Glomerular endothelial cell (primary cell): Measurements from ENCODE around the gene SSR2. TPM values are rescaled to one million over a fixed set of nuclear protein-coding genes. Genes with fewer than 3 reads are reported as not detected.

Source experiments
- DNase-seq: peaks from one replicate; pipeline ENCODE4 v3.0.0-alpha.2; 2011; ENCODE audit warnings: low read depth, low spot score; ENCODE audit errors: extremely low read depth
- total RNA-seq: library from RNA; depleted of rRNA; stranded (reverse); fragments of >200 nt; gene quantifications from 2 replicates; pipeline ENCODE4 v1.2.3, GENCODE V29; 2015

The SSR2 gene
- total RNA-seq, 1 donor from 2014 or later = 464 TPM

GRCh38 chr1:155975375-155976061 lies 45.2 kb downstream of the SSR2 start:
- no peak for DNase-seq

DNA sequence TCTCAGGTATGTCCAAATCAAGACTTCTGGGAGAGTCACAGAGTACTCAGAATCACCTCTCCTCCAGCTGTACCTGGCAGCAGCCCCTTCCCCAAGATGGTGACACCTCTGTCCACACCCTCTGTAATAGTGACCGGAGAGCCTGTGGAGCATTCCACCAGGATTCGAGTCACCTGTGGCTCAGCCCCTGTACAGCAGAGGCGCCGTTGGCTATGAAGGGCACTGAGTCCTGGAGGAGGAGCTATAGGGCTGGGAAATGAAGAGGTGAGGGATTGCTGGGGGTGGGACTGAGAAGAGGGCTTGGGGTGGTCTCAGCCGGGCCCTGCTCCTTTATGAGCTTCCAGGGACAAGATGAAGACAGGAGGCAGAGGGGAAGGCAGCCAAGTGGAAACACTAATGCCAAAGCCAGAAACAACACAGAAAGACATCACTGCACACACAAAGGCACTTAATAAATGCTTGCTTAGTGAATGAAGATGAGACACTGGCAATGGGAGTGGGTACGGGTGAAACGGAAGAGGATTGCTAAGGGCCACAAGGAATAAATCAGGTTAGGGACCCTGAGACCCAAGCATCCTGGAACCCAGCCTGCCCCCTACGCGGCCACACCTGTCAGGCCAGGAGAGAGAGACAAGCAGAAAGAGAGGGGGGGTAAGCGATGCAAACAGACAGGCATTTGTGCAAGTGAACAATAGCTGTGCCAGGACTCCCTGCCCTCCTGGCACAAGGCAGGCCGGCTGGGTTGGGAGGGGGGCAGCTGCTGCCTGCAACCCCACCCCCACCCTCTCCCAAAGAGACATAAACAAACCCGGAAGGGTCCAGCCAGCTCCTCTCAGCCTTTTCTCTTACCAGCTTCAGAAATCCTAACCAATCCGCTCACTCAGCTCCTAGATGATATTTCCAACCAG lies 46.3 kb downstream of the SSR2 start:
- no peak for DNase-seq

DNA sequence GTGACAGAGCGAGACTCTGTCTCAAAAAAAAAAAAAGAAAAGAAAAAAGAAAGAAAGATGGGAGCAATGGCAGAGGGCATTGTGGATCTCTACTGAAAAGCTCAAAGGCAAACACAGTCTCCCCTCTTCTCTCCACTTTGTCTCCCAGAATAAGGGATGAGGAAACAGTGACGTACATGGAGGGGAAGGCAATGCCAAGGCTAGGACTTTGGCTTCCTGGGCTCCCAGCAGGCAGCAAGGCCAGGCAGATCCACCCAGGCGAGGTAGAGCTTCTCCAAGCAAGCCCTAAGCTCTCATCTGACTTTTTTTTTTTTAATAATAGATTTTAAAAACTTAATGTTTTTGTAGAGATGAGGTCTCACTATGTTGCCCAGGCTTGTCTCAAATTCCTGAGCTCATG lies 47.0 kb downstream of the SSR2 start:
- no peak for DNase-seq

DNA sequence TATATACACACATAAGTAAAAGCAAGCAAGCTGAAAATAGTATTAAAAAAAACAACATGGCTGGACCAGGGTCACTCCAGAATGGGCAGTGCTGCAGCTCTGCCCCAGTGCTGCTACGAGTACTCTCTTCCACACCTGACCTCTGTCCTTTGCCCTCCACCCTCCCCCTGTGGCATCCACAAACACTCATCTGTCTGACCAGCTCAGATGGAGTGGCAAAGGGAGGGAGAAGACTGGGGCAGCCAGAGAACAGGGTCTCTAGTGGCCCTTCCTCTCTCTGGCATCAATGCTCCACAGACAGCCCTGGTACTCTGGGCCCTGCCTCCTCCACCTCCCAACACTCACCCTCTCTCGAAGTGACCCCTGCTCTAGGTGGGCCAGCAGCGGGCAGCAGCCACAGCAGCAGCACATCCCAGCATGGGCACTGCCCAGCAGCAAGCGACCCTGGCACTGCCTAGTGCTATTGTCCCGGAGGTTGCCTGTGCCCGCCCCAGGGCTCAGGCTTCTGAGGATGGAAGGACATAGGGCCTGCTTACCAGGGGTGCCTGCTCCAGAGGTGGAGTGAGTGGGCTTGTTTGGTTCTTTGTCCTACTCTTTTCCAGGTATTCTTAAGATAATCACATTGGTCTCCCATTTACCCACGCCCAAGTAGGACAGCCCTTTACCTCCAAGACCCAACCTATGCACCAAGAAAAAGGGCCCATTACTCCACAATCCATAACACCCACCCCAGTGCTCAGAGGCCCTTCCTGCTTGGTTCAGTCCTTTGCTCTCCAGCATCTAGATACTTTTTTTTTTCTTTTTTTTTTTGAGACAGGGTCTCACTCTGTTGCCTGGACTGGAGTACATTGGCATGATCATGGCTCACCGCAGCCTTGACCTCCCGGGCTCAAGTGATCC lies 48.6 kb downstream of the SSR2 start:
- no peak for DNase-seq

GRCh38 chr1:155970531-155971167 lies 50.1 kb downstream of the SSR2 start:
- no peak for DNase-seq

GRCh38 chr1:155969377-155969791 lies 51.4 kb downstream of the SSR2 start:
- DNase-seq = no peak

GRCh38 chr1:155968670-155969069 lies 52.1 kb downstream of the SSR2 start:
- no peak for DNase-seq

DNA sequence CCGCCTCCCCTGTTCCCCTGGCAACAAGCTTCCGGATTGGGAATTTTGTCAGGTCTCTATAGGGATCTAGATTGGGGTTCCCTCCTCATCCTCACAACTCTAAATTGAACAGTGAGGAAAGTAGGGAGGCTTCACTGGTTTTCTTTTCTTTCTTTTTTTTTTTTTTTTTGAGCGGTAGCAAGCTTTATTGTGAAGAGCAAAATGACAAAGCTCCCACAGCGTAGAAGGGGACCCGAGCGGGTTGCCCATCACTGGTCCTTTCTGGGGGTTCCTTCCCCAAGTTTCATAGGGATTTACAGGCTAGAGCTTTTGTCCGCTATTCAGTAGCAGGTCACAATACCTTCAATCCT lies 52.7 kb downstream of the SSR2 start:
- no peak for DNase-seq

DNA sequence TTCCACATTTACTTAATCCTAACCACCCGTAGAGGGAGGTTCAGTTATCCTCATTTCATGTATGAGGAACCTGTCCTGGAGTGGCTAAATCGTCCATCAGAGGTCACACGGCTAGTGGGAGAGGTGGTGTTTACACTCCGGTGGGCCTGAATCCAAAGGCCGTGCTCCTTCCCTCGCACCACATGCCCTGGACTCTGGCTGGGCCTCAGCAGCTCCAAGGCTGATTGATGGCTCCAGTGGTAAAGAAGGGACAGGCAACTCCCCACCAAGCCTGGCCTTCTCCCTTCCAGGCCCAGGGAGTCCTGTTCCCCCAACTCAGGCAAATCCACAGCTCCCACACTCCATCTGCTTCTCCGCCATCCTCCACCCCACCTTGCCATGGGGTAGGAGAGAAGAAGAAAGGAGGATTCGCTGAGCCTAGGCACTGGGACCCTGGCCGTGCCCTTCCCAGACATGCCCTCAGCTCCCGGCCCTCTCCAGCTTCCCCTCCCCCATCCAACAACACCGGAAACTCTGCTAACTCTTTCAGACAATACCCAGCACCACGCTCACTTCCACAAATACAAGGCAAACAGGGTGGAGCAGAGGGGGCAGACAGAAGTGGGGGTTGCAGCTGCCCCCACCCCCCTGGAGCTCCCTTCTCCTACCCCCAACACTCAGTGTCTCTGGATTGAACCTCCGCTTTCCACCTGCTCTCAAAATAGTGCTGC lies 53.3 kb downstream of the SSR2 start:
- DNase-seq = no peak

- DNase-seq = no peak
Measured at GRCh38 chr1:155966750-155967149, 54.0 kb downstream of the SSR2 start.

DNA sequence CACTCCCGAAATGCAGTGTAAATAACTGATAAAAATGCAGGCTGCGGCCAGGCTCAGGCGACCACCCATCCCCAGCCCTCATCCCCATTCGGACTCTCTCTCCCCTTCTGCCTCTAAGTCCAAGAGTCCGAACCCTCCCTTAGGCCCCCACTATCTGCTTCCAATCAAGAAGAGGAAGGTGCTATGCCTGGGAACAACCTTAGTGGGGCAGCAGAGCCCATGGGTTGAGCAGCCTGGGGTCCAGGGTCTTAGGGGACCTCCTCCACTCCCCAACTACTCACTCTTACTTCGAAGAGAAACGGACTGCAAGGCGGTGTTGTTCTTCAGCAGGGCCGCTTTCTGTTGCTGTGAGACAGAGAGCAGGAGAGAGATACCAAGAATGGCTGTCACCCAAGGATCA lies 54.6 kb downstream of the SSR2 start:
- DNase-seq = no peak

DNA sequence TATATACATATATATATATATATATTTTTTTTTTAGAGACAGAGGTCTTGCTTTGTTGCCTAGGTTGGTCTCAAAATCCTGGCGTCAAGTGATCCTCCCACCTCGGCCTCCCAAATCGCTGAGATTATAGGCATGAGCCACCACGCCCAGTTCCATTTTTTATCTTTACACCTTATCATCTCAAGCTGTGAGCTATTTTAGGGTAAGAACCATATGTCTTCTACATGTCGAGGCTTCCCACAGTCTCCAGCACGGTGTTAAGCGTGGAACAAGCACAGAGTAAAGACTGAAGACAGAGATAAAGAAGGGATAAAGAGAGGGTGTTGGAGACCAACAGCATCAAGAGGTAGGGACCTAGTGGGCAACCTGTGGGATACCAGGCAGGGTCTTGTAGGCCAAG lies 56.6 kb downstream of the SSR2 start:
- no peak for DNase-seq

DNA sequence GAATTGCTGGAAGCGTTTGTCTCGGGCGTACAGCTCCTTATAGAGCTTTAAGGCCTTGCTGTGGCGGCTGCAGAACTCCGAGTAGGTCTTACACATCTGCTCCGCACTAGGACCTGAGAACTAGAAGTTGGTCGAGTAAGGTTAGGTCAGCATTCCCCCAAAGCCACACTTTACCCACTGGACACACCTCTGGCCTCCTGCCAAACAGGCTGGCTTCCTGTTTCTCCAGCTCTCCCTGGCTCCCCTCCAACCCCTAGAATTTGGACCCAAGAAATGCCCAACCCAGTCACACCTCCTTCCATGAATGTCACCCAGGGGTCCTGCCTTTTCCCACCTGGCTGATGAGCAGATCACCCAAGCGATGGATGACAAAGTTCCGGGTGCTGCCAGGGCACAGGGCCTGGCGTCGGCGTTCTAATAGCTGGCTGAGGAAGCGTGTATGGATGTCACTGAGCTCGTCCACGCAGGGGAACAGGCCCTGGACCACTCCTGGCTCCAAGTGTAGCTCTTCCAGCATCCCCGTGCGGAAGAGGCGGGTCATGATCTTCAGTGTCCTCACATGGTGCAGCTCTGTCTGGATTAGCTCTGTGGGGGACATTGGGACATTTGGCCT lies 58.0 kb downstream of the SSR2 start:
- DNase-seq = no peak

- DNase-seq = no peak
Measured at GRCh38 chr1:155961937-155962336, 58.8 kb downstream of the SSR2 start.

DNA sequence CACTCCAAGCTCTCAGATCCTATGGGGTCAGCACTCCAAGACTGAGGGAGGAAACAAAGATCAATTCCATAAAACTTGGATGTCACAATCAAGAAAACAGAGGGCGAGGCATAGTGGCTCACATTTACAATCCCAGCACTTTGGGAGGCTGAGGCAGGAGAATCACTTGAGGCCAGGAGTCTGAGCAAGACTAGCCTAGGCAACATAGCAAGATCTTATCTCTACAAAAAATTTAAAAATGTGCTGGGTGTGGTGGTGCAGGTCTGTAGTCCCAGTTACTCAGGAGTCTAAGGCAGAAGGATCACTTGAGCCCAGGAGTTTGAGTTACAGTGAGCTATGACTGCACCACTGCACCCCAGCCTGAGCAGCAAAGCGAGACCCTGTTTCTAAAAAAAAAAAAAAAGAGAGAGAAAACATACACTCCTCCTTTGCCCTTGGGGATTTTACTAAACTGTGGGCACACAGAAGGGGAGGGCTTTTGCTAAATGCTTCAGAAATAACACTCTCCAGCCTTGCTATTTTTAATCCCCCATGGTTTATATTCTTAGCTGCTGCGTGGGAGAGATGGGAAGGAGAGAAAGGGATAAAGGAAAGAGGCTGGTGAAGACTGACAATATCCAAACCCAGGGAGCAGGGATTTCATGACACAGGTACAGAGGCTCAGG lies 60.5 kb downstream of the SSR2 start:
- no peak for DNase-seq
